A549 (cell line): Measurements from ENCODE around the gene HDAC5. TPM values are rescaled to one million over a fixed set of nuclear protein-coding genes. Genes with fewer than 3 reads are reported as not detected.
A peak's percentile ranks its signal among the peaks of the same experiment; 100 is the strongest.

Experiments used
- ATAC-seq, 2 experiments: fragments of 200-7000 bp in 1 of 2; fragments of >200 bp in 1 of 2; cut with Nextera tagmentation in 1 of 2; cut with Tn5 transposase in 1 of 2; 3 replicates each; pipeline versions ENCODE4 v1.8.0 to v1.9.1; 2018 to 2020; ENCODE audit warnings: mild to moderate bottlenecking in 1 of 2, moderate library complexity in 1 of 2
- CTCF ChIA-PET: fragments of 300-600 bp; sonication (Branson Sonifier 250); formaldehyde crosslinking; extraction: SDS; loops from one replicate; lab custom pipeline; 2021; ENCODE audit warnings: antibody characterized with exemption, inconsistent platforms; lab: Yijun Ruan, JAX
- POLR2A ChIA-PET: fragments of 350-600 bp; formaldehyde crosslinking; extraction: SDS; loops from one replicate; lab custom pipeline; 2021; ENCODE audit warnings: antibody characterized with exemption, inconsistent platforms; lab: Yijun Ruan, JAX
- DNase-seq, 2 experiments: peaks; one replicate each; pipeline versions ENCODE4 v3.0.0 to v3.0.0-alpha.2; 2011 to 2016; ENCODE audit warnings: low read depth in 1 of 2, low spot score in 1 of 2
- FAIRE-seq: peaks from 2 replicates; lab custom pipeline; 2011; peaks lifted over from hg19 to GRCh38; lab: Jason Lieb, UNC
- H3K27ac ChIP-seq, 2 experiments: fragments of >200 bp; sonication (Bioruptor Twin); formaldehyde crosslinking; 3 replicates each; pipeline ENCODE4 v1.5.1; 2016 to 2017
- H3K4me1 ChIP-seq: fragments of >200 bp; sonication (Bioruptor Twin); formaldehyde crosslinking; 3 replicates; pipeline ENCODE4 v1.6.1; 2016
- H3K4me2 ChIP-seq: fragments of >200 bp; sonication (Bioruptor Twin); formaldehyde crosslinking; 3 replicates; pipeline ENCODE4 v1.6.1; 2016
- H3K4me3 ChIP-seq: fragments of >200 bp; sonication (Bioruptor Twin); formaldehyde crosslinking; 3 replicates; pipeline ENCODE4 v1.5.1; 2016
- H3K9me3 ChIP-seq: fragments of >200 bp; sonication (Bioruptor Twin); formaldehyde crosslinking; 3 replicates; pipeline ENCODE4 v1.6.1; 2016
- BHLHE40 ChIP-seq: IDR thresholded peaks from 2 replicates; pipeline ENCODE4 v1.6.1; 2012; ENCODE audit warnings: low read depth, low read length, inconsistent platforms
- CEBPB ChIP-seq, 2 experiments: fragments of >200 bp in 1 of 2; sonication (Bioruptor Twin) in 1 of 2; formaldehyde crosslinking in 1 of 2; IDR thresholded peaks; 2 replicates each; pipeline ENCODE4 v1.6.1; 2012 to 2016
- EHF ChIP-seq: fragments of 250-450 bp; sonication (Bioruptor Pico); IDR thresholded peaks from 2 replicates; pipeline ENCODE4 v1.5.0; 2020; ENCODE audit warnings: mild to moderate bottlenecking
- EHMT2 ChIP-seq: fragments of 200-600 bp; sonication (generic); IDR thresholded peaks from 2 replicates; pipeline ENCODE4 v1.6.1; 2016; ENCODE audit warnings: antibody characterized with exemption, low read depth, mild to moderate bottlenecking, moderate library complexity
- FOSL2 ChIP-seq, 2 experiments: fragments of 450-650 bp in 1 of 2; fragments of >200 bp in 1 of 2; sonication (Bioruptor Twin) in 1 of 2; formaldehyde crosslinking; IDR thresholded peaks; 2 replicates each; pipeline versions ENCODE4 v1.5.0 to v1.6.1; 2016 to 2020; ENCODE audit warnings: mild to moderate bottlenecking in 1 of 2, moderate library complexity in 1 of 2
- GATA3 ChIP-seq: IDR thresholded peaks from 2 replicates; pipeline ENCODE4 v1.6.1; 2012; ENCODE audit warnings: borderline replicate concordance
- HOXA7 ChIP-seq: fragments of 250-450 bp; sonication (Bioruptor Pico); IDR thresholded peaks from 2 replicates; pipeline ENCODE4 v1.5.0; 2020; ENCODE audit warnings: mild to moderate bottlenecking, moderate library complexity
- HOXB13 ChIP-seq: fragments of 250-450 bp; sonication (Bioruptor Pico); IDR thresholded peaks from 2 replicates; pipeline ENCODE4 v1.5.0; 2020; ENCODE audit warnings: low read depth, mild to moderate bottlenecking, moderate library complexity
- MAFK ChIP-seq: fragments of 450-650 bp; IDR thresholded peaks from 2 replicates; pipeline ENCODE4 v1.6.1; 2014; ENCODE audit not compliant: partially characterized antibody
- MAZ ChIP-seq: fragments of 150-350 bp; IDR thresholded peaks from 2 replicates; pipeline ENCODE4 v1.6.1; 2014; ENCODE audit warnings: antibody characterized with exemption, low read depth, low read length, borderline replicate concordance
- MYC ChIP-seq: IDR thresholded peaks from 2 replicates; pipeline ENCODE4 v1.6.1; 2012; ENCODE audit warnings: mild to moderate bottlenecking, inconsistent platforms, low read length, improper control_type of control experiment, borderline replicate concordance
- NPAS2 ChIP-seq: fragments of 250-450 bp; sonication (Bioruptor Pico); IDR thresholded peaks from 2 replicates; pipeline ENCODE4 v1.8.0; 2022; ENCODE audit warnings: mild to moderate bottlenecking, moderate library complexity, borderline replicate concordance
- PHF8 ChIP-seq: fragments of 200-600 bp; sonication (generic); IDR thresholded peaks from 2 replicates; pipeline ENCODE4 v1.6.1; 2016; ENCODE audit warnings: low read depth, mild to moderate bottlenecking, antibody characterized with exemption, moderate library complexity, borderline replicate concordance
- SREBF2 ChIP-seq: fragments of 450-650 bp; IDR thresholded peaks from 2 replicates; pipeline ENCODE4 v1.6.1; 2014; ENCODE audit warnings: mild to moderate bottlenecking, moderate library complexity
- ZC3H11A ChIP-seq: fragments of 450-650 bp; IDR thresholded peaks from 2 replicates; pipeline ENCODE4 v1.6.1; 2014; ENCODE audit warnings: antibody characterized with exemption, mild to moderate bottlenecking
- ZNF302 ChIP-seq: fragments of 250-450 bp; sonication (Bioruptor Pico); IDR thresholded peaks from 2 replicates; pipeline ENCODE4 v1.9.0; 2021; ENCODE audit warnings: inconsistent platforms, mild to moderate bottlenecking, moderate library complexity
- WGBS: methylation state at CpG from one replicate; pipeline ENCODE4 v1.1.6; 2017; ENCODE audit errors: missing lambda C conversion rate; 5-methylcytosine and 5-hydroxymethylcytosine counted together
- polyA plus RNA-seq, 4 experiments: library from polyadenylated mRNA; depleted of rRNA in 3 of 4; stranded (reverse); fragments of >200 nt; fragmentation: RNase III in 1 of 4; extraction: RNeasy Plus Mini Kit Qiagen cat#74134 plus additional on column Dnase treatment in 1 of 4; gene quantifications; 2 replicates in 3 of 4; 3 replicates in 1 of 4; pipeline ENCODE4 v1.2.3, GENCODE V29; 2011 to 2017
- TF ChIP-seq, protein P1 (sequence below): fragments of 200-600 bp; sonication (generic); IDR thresholded peaks from 2 replicates; pipeline ENCODE4 v1.6.1; 2016; ENCODE audit warnings: antibody characterized with exemption, mild to moderate bottlenecking, moderate library complexity
- TF ChIP-seq, protein P2 (sequence below): fragments of >200 bp; sonication (Bioruptor Twin); formaldehyde crosslinking; IDR thresholded peaks from 3 replicates; pipeline ENCODE4 v1.6.1; 2016
- TF ChIP-seq, protein P3 (sequence below): fragments of 250-450 bp; sonication (Bioruptor Pico); IDR thresholded peaks from 2 replicates; pipeline ENCODE4 v1.5.0; 2021; ENCODE audit warnings: mild to moderate bottlenecking, moderate library complexity, borderline replicate concordance

Gene HDAC5
- polyA plus RNA-seq, 2 of the 4 experiments (the other 2 are of a cell fraction): 3.1 to 7.1 TPM

DNA sequence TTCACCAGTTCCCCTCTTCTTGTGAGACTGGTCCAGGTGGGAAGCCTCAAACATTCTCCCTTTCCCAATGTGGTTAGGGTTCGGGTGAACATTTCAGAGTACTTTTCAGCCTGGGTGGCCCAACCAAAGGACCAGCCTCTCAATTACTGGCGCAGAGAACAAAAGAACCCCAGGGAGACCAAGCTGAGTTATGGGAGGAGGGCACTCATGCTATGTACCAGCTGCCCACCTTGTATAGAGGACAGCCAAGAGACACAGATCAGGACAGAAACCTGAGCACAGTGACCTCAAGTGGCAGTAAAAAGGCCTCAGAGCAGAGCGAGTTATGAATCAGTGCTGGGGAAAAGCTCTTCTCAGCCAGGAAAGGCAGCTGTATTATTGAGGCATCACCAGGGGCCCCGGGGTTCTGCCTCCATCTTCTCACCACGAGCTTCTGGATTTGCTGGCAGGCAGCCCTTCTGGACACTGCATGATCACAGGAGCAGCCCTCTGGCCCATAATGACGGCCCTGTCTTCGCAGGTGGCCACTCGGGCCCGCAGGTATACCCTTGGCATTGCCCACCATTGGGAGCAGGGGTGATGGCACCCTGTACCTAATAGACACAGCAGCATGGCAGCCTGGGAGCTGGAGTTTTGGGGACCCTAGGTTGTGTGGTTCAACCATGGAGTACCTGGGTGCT lies 49.1 kb downstream of the HDAC5 start:
- Histone ChIP-seq H3K4me3 (no peak overlapping the region), H3K4me1 (peaks cover 15% of the 10 kb centered on the region), H3K4me2 (no peak overlapping the region), H3K9me3 (no peaks in the 10 kb centered on the region), H3K27ac (no peak overlapping the region)
- ChIA-PET POLR2A (interaction anchor here (0.9 kb wide), 1 partner anchor 21 kb away, joined by 3 read pairs; no protein-coding TSS in a partner anchor), CTCF (interaction anchor here (0.8 to 7.7 kb wide), 11 partner anchors 10 to 256 kb away, joined by 3 to 108 read pairs (median 5); no protein-coding TSS in a partner anchor)
- TF ChIP-seq CEBPB (IDR thresholded peaks at IDR 0.05) (no peak), NPAS2 (CRISPR knock-in tag) (no peak), EHF (CRISPR knock-in tag) (no peak), SREBF2 (no peak), ZC3H11A (no peak)
- TF ChIP-seq, protein P1, sequence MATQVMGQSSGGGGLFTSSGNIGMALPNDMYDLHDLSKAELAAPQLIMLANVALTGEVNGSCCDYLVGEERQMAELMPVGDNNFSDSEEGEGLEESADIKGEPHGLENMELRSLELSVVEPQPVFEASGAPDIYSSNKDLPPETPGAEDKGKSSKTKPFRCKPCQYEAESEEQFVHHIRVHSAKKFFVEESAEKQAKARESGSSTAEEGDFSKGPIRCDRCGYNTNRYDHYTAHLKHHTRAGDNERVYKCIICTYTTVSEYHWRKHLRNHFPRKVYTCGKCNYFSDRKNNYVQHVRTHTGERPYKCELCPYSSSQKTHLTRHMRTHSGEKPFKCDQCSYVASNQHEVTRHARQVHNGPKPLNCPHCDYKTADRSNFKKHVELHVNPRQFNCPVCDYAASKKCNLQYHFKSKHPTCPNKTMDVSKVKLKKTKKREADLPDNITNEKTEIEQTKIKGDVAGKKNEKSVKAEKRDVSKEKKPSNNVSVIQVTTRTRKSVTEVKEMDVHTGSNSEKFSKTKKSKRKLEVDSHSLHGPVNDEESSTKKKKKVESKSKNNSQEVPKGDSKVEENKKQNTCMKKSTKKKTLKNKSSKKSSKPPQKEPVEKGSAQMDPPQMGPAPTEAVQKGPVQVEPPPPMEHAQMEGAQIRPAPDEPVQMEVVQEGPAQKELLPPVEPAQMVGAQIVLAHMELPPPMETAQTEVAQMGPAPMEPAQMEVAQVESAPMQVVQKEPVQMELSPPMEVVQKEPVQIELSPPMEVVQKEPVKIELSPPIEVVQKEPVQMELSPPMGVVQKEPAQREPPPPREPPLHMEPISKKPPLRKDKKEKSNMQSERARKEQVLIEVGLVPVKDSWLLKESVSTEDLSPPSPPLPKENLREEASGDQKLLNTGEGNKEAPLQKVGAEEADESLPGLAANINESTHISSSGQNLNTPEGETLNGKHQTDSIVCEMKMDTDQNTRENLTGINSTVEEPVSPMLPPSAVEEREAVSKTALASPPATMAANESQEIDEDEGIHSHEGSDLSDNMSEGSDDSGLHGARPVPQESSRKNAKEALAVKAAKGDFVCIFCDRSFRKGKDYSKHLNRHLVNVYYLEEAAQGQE: no peak
- WGBS: 92% methylated on average over 9 of the region's 9 CpGs
- DNase-seq (no peak), ATAC-seq (no peak), FAIRE-seq (no peak)

DNA sequence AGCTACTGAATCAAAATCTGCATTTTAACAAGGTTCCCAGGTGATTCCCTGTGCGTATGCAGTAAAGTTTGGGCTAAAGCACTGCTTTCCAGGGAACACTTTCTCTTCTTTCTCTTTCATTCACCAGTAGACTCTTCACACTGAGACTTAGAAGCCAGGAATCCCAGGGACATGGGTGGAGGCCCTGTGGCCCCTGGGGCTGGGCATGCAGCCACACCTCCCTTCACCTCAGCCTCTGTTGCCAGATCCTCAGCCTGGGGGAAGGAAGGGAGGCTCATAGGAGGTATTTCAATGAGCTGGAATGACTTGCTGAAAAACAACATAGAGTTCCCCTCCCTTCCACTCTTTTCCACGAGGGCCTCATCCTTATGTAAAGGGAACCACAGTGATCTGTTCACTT lies 51.7 kb downstream of the HDAC5 start:
- CTCF ChIA-PET: interaction anchor here (0.9 to 7.7 kb wide), 6 partner anchors 12 to 68 kb away, joined by 3 to 108 read pairs (median 4); partner anchors contain the start of gene HDAC5
- ATAC-seq: no peak
- Histone ChIP-seq H3K4me2 (peak overlapping the region; percentile 75), H3K9me3 (no peaks in the 10 kb centered on the region), H3K4me3 (peak overlapping the region; percentile 69), H3K27ac (peak overlapping the region; percentile 92 to 93), H3K4me1 (peaks cover 19% of the 10 kb centered on the region)
- no peak for FAIRE-seq
- POLR2A ChIA-PET: interaction anchor here (0.7 to 2.8 kb wide), 4 partner anchors 15 to 152 kb away, joined by 3 to 16 read pairs (median 10); partner anchors contain the start of gene HDAC5
- 48% methylated on average over 2 of the region's 2 CpGs for WGBS
- TF ChIP-seq GATA3: no peak
- no peak for TF ChIP-seq HOXB13
- no peak for DNase-seq

DNA sequence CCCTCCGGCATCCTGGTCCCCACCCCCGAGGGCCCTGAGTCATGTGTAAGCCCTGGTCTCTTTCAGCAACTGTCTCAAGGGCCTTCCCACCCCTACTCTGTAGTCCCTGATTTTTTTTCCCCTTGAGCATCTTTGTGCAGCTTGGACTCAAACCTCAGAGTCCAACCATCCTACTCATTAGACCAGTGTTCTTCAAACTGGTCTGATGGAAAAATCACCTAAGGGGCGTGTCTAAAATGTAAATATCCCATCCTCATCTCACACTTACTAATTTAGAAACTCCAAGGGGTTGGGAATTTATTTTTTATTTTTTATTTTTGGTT lies 52.3 kb downstream of the HDAC5 start:
- Histone ChIP-seq H3K27ac (peak overlapping the region; percentile 92 to 93), H3K4me2 (peak overlapping the region; percentile 75), H3K4me1 (peaks cover 19% of the 10 kb centered on the region)
- CTCF ChIA-PET: interaction anchor here (0.7 to 7.7 kb wide), 4 partner anchors 13 to 69 kb away, joined by 5 to 108 read pairs (median 36); no protein-coding TSS in a partner anchor
- TF ChIP-seq FOSL2 (IDR thresholded peaks at IDR 0.05): no peak
- TF ChIP-seq FOSL2 (CRISPR knock-in tag; IDR thresholded peaks at IDR 0.05): peak; percentile 31; the same call in 1 of the 2 replicates
- TF ChIP-seq ZNF302 (CRISPR knock-in tag): no peak
- TF ChIP-seq, all 56 proteins: peak for 1
- under 1% methylated on average over 3 of the region's 3 CpGs for WGBS
- no peak for DNase-seq
- Histone ChIP-seq H3K9me3 (no peaks in the 10 kb centered on the region), H3K4me3 (peak overlapping the region; percentile 69)
- no peak; a peak in 1 of 6 replicates for ATAC-seq
- POLR2A ChIA-PET: interaction anchor here (0.8 to 2.8 kb wide), 8 partner anchors 12 to 56 kb away, joined by 3 to 25 read pairs (median 8); partner anchors contain the start of genes HDAC5 and TMEM101
- no peak for FAIRE-seq

DNA sequence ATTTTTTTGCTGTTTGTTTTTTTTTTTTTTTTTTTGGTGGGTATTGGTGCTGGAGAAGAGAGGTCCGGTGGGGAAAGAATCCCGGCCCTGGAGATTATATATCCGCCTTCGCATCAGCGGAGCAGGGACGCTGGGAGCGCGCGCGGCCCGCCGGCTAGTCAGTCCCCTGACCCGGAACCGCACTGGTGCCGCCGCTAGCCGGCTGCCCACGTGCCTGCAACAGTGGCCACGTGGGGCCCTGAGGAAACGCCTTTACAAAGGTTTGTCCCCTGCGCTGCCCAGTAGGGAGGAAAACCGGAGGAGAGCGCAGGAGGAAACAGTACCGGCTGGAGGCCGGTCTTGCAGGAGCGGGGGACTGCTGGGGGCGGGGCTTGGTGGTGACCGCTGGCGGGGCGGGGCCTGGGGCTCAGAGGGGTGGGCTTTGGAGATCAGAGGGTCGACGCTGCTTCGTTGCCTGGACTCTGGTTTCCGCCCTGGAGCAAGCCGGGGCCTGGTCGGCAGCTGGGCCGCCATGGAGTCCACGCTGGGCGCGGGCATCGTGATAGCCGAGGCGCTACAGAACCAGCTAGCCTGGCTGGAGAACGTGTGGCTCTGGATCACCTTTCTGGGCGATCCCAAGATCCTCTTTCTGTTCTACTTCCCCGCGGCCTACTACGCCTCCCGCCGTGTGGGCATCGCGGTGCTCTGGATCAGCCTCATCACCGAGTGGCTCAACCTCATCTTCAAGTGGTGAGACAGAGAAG lies 52.8 kb downstream of the HDAC5 start, which contains the start of gene G6PC3:
G6PC3 (plus strand) TSS at position 281 of the 743 bp plus-strand sequence; CDS start at position 512, 231 bp downstream.
- FAIRE-seq (peak; percentile 85), ATAC-seq (peak; percentile 80 to 92), DNase-seq (peak; percentile 99 to 100)
- Histone ChIP-seq H3K4me3 (peak within 1 kb of the TSS; percentile 69), H3K4me2 (peak within 1 kb of the TSS; percentile 75), H3K4me1 (peaks cover 19% of the 10 kb centered on the region), H3K27ac (peak within 1 kb of the TSS; percentile 92 to 93), H3K9me3 (no peaks in the 10 kb centered on the region)
- ChIA-PET POLR2A (interaction anchor here (0.6 to 2.8 kb wide), 24 partner anchors 13 to 841 kb away, joined by 3 to 25 read pairs (median 5); partner anchors contain the start of genes HDAC5 and TMEM101), CTCF (interaction anchor here (0.6 to 7.7 kb wide), 7 partner anchors 13 to 225 kb away, joined by 3 to 108 read pairs (median 5); no protein-coding TSS in a partner anchor)
- WGBS: under 1% methylated on average over 46 of the region's 53 CpGs
- TF ChIP-seq MAFK (no peak), BHLHE40 (peak; percentile 75; the same call in 1 of the 2 replicates), MYC (peak; percentile 100), EHMT2 (no peak), HOXA7 (CRISPR knock-in tag) (no peak), PHF8 (peak; percentile 91), MAZ (peak; percentile 78; the same call in 1 of the 2 replicates)
- TF ChIP-seq, protein P2, sequence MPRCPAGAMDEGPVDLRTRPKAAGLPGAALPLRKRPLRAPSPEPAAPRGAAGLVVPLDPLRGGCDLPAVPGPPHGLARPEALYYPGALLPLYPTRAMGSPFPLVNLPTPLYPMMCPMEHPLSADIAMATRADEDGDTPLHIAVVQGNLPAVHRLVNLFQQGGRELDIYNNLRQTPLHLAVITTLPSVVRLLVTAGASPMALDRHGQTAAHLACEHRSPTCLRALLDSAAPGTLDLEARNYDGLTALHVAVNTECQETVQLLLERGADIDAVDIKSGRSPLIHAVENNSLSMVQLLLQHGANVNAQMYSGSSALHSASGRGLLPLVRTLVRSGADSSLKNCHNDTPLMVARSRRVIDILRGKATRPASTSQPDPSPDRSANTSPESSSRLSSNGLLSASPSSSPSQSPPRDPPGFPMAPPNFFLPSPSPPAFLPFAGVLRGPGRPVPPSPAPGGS: peak; percentile 84
- TF ChIP-seq, protein P3, sequence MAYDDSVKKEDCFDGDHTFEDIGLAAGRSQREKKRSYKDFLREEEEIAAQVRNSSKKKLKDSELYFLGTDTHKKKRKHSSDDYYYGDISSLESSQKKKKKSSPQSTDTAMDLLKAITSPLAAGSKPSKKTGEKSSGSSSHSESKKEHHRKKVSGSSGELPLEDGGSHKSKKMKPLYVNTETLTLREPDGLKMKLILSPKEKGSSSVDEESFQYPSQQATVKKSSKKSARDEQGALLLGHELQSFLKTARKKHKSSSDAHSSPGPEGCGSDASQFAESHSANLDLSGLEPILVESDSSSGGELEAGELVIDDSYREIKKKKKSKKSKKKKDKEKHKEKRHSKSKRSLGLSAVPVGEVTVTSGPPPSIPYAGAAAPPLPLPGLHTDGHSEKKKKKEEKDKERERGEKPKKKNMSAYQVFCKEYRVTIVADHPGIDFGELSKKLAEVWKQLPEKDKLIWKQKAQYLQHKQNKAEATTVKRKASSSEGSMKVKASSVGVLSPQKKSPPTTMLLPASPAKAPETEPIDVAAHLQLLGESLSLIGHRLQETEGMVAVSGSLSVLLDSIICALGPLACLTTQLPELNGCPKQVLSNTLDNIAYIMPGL (CRISPR knock-in tag): 0 out of 2 replicates have a peak, but pooled peaks have one; percentile 21
